Body of pancreas (tissue), 4 donors: Measurements from ENCODE around the gene RNF111. TPM values are rescaled to one million over a fixed set of nuclear protein-coding genes. Genes with fewer than 3 reads are reported as not detected.
"Not testable (repeated sequence)": the region's sequence is repeated elsewhere in the genome, so short reads cannot be mapped to it uniquely, and the experiment has no call there.

Source experiments
- ATAC-seq: fragments of 150-250 bp; one replicate; pipeline ENCODE4 v1.9.1; 2016
- DNase-seq, 4 donors: peaks; one replicate each; pipeline ENCODE4 v3.0.0-alpha.2; 2019
- H3K27ac ChIP-seq, 4 donors: fragments of 200-600 bp; sonication (generic); 1 replicate in 3 of 4; 2 replicates in 1 of 4; pipeline versions ENCODE4 v1.5.1 to v1.6.1; 2016 to 2019; ENCODE audit warnings: mild to moderate bottlenecking in 1 of 4, mixed read lengths in 1 of 4, moderate library complexity in 1 of 4
- H3K27me3 ChIP-seq, 2 donors: fragments of 200-600 bp; sonication (generic); one replicate each; pipeline ENCODE4 v1.6.0; 2016; ENCODE audit warnings: mild to moderate bottlenecking in 1 of 2
- H3K36me3 ChIP-seq, 2 donors: fragments of 200-600 bp; sonication (generic); replicated peaks in 1 of 2; 2 replicates each; pipeline ENCODE4 v1.5.1; 2016; ENCODE audit warnings: low read depth in 2 of 2; ENCODE audit not compliant: insufficient read depth in 1 of 2
- H3K4me1 ChIP-seq: fragments of 200-600 bp; sonication (generic); one replicate; pipeline ENCODE4 v1.6.0; 2016
- H3K4me3 ChIP-seq, 2 donors: fragments of 200-600 bp; sonication (generic); 1 replicate in 1 of 2; 2 replicates in 1 of 2; pipeline ENCODE4 v1.5.1; 2016 to 2019
- H3K9me3 ChIP-seq, 3 donors: fragments of 200-600 bp; sonication (generic); 1 replicate in 2 of 3; 2 replicates in 1 of 3; pipeline ENCODE4 v1.5.1; 2016
- CTCF ChIP-seq, 7 experiments: fragments of 450-650 bp in 4 of 7; fragments of 200-600 bp in 3 of 7; sonication (generic) in 3 of 7; IDR thresholded peaks; one replicate each; pipeline ENCODE4 v1.5.1; 2016 to 2019; ENCODE audit warnings: antibody characterized with exemption in 7 of 7
- POLR2A ChIP-seq, 3 donors: fragments of 450-650 bp; IDR thresholded peaks; one replicate each; pipeline ENCODE4 v1.6.1; 2016; ENCODE audit warnings: antibody characterized with exemption in 3 of 3, mild to moderate bottlenecking in 2 of 3
- WGBS, 2 donors: methylation state at CpG; one replicate each; pipeline ENCODE4 v1.1.5; 2017; 5-methylcytosine and 5-hydroxymethylcytosine counted together
- intact Hi-C: fragments of 100-400 bp; cut with DNase I; formaldehyde crosslinking; loops from one replicate; pipeline ENCODE4 v1.15.1; 2023
- total RNA-seq, 2 donors: library from RNA; depleted of rRNA; stranded (reverse); fragments of >200 nt; gene quantifications; one replicate each; pipeline ENCODE4 v1.1.0, GENCODE V29; 2016

The RNF111 gene
- total RNA-seq, 2 donors from 2014 or later, result 6.9 to 22.8 TPM

GRCh38 chr15:59116141-59116540 lies 128.7 kb downstream of the RNF111 start:
- H3K36me3 ChIP-seq, result no peaks in the 10 kb centered on the region
- DNase-seq (no peak), ATAC-seq (no peak)
- intact Hi-C loops, result no loop called here
- no peaks in the 10 kb centered on the region for H3K9me3 ChIP-seq
- no peak for TF ChIP-seq CTCF (IDR thresholded peaks at IDR 0.05)
- TF ChIP-seq POLR2A (IDR thresholded peaks at IDR 0.05), result no peak
- no peak overlapping the region for H3K27ac ChIP-seq
- WGBS, 2 donors, result 96 to 100% methylated on average over 1 of the region's 1 CpG
- H3K4me3 ChIP-seq, result no peak overlapping the region
- H3K4me1 ChIP-seq, result no peaks in the 10 kb centered on the region
- no peaks in the 10 kb centered on the region for H3K27me3 ChIP-seq

GRCh38 chr15:59116771-59117170 lies 129.3 kb downstream of the RNF111 start:
- TF ChIP-seq CTCF (IDR thresholded peaks at IDR 0.05) (no peak), POLR2A (IDR thresholded peaks at IDR 0.05) (no peak)
- Histone ChIP-seq H3K9me3 (no peaks in the 10 kb centered on the region), H3K27me3 (no peaks in the 10 kb centered on the region), H3K4me3 (no peak overlapping the region), H3K4me1 (no peaks in the 10 kb centered on the region), H3K27ac (no peak overlapping the region), H3K36me3 (no peaks in the 10 kb centered on the region)
- WGBS, 2 donors, result 94 to 95% methylated on average over 6 of the region's 6 CpGs
- intact Hi-C loops, result no loop called here
- DNase-seq (no peak), ATAC-seq (no peak)

- intact Hi-C loops, result no loop called here
- Histone ChIP-seq H3K36me3 (no peaks in the 10 kb centered on the region), H3K27me3 (no peaks in the 10 kb centered on the region), H3K27ac (no peak overlapping the region), H3K4me1 (no peaks in the 10 kb centered on the region), H3K4me3 (no peak overlapping the region), H3K9me3 (no peaks in the 10 kb centered on the region)
- DNase-seq (no peak), ATAC-seq (no peak)
- 91 to 96% methylated on average over 5 of the region's 5 CpGs for WGBS, 2 donors
- TF ChIP-seq CTCF (IDR thresholded peaks at IDR 0.05) (no peak), POLR2A (IDR thresholded peaks at IDR 0.05) (no peak)
These were observed 132.2 kb downstream of the RNF111 start for GRCh38 chr15:59119625-59120024.

- no peak overlapping the region for H3K27ac ChIP-seq
- DNase-seq, result no peak
- no peak overlapping the region for H3K4me3 ChIP-seq
- intact Hi-C loops, result no loop called here
- TF ChIP-seq CTCF (IDR thresholded peaks at IDR 0.05) (no peak), POLR2A (IDR thresholded peaks at IDR 0.05) (no peak)
- H3K9me3 ChIP-seq, result no peaks in the 10 kb centered on the region
- no peaks in the 10 kb centered on the region for H3K4me1 ChIP-seq
- no peaks in the 10 kb centered on the region for H3K36me3 ChIP-seq
- 80 to 92% methylated on average over 5 of the region's 5 CpGs for WGBS, 2 donors
- no peak for ATAC-seq
- no peaks in the 10 kb centered on the region for H3K27me3 ChIP-seq
These were observed 133.5 kb downstream of the RNF111 start for GRCh38 chr15:59120937-59121336.

GRCh38 chr15:59124261-59124660 lies 136.8 kb downstream of the RNF111 start:
- ATAC-seq (no peak), DNase-seq (no peak)
- Histone ChIP-seq H3K4me3 (no peak overlapping the region), H3K9me3 (no peaks in the 10 kb centered on the region), H3K4me1 (no peaks in the 10 kb centered on the region), H3K27ac (no peak overlapping the region), H3K36me3 (no peaks in the 10 kb centered on the region), H3K27me3 (no peaks in the 10 kb centered on the region)
- intact Hi-C loops, result no loop called here
- no peak for TF ChIP-seq POLR2A (IDR thresholded peaks at IDR 0.05)
- TF ChIP-seq CTCF (IDR thresholded peaks at IDR 0.05), result no peak
- 91 to 100% methylated on average over 2 of the region's 2 CpGs for WGBS, 2 donors

GRCh38 chr15:59125683-59126082 lies 138.2 kb downstream of the RNF111 start:
- ATAC-seq, DNase-seq, H3K27me3 ChIP-seq, H3K27ac ChIP-seq, intact Hi-C loops, H3K36me3 ChIP-seq, H3K4me3 ChIP-seq, H3K4me1 ChIP-seq, H3K9me3 ChIP-seq: not testable (repeated sequence)
- 100% methylated on average over 4 of the region's 4 CpGs for WGBS, 2 donors

GRCh38 chr15:59127255-59127654 lies 139.8 kb downstream of the RNF111 start:
- H3K9me3 ChIP-seq, H3K4me1 ChIP-seq, H3K27me3 ChIP-seq, H3K27ac ChIP-seq, DNase-seq, intact Hi-C loops, H3K36me3 ChIP-seq, H3K4me3 ChIP-seq, ATAC-seq: not testable (repeated sequence)
- 86 to 100% methylated on average over 1 of the region's 1 CpG for WGBS, 2 donors
